K562 (cell line): ENCODE results near the gene PCYT1A. TPM values are rescaled to one million over a fixed set of nuclear protein-coding genes. Genes with fewer than 3 reads are reported as not detected.

ENCODE experiments used
- HDAC2 ChIP-seq: fragments of 450-650 bp; IDR thresholded peaks from 2 replicates; pipeline ENCODE4 v1.6.1; 2016; ENCODE audit warnings: mild to moderate bottlenecking
- RBM34 ChIP-seq: fragments of 200-400 bp; formaldehyde crosslinking; IDR thresholded peaks from 2 replicates; pipeline ENCODE4 v1.6.1; 2018; ENCODE audit warnings: low read length, borderline replicate concordance; ENCODE audit not compliant: insufficient read depth
- RFX7 ChIP-seq: fragments of 250-450 bp; sonication (Bioruptor Pico); IDR thresholded peaks from 2 replicates; pipeline ENCODE4 v1.5.1; 2021; ENCODE audit warnings: mild to moderate bottlenecking
- RNF2 ChIP-seq: sonication (generic); IDR thresholded peaks from 2 replicates; pipeline ENCODE4 v1.6.1; 2016
- SNIP1 ChIP-seq: fragments of 450-650 bp; IDR thresholded peaks from 2 replicates; pipeline ENCODE4 v1.7.1; 2017; ENCODE audit warnings: low read depth, mild to moderate bottlenecking
- ZNF444 ChIP-seq: fragments of 250-450 bp; sonication (Bioruptor Pico); IDR thresholded peaks from 2 replicates; pipeline ENCODE4 v1.4.0; 2020; ENCODE audit warnings: mild to moderate bottlenecking, moderate library complexity
- ZNF551 ChIP-seq: fragments of 250-450 bp; sonication (Bioruptor Pico); IDR thresholded peaks from 2 replicates; pipeline ENCODE4 v1.5.0; 2021; ENCODE audit warnings: mild to moderate bottlenecking, moderate library complexity
- polyA plus RNA-seq, 8 experiments: library from polyadenylated mRNA; depleted of rRNA in 4 of 8; stranded (reverse) in 5 of 8; unstranded in 3 of 8; fragments of >200 nt; fragmentation: Nextera tagmentation in 2 of 8; fragmentation: Illumina TruSeq in 1 of 8; extraction: Ambion mirVana in 2 of 8; extraction: Trizol in 1 of 8; gene quantifications; 2 replicates each; pipeline versions ENCODE4 v1.2.1 to v1.2.3, GENCODE V29; 2011 to 2014; ENCODE audit warnings: inconsistent platforms in 1 of 8, missing spikeins in 1 of 8
- total RNA-seq, 7 experiments: library from RNA; depleted of rRNA in 6 of 7; stranded (reverse); fragments of >200 nt in 6 of 7; fragmentation: Illumina TruSeq in 2 of 7; extraction: Trizol in 2 of 7; gene quantifications; 2 replicates each; pipeline versions ENCODE4 v1.2.1 to v1.2.3, GENCODE V29; 2011 to 2021; ENCODE audit warnings: low replicate concordance in 1 of 7
- TF ChIP-seq, protein P1 (sequence below), 2 experiments: fragments of 450-650 bp in 1 of 2; sonication (generic) in 1 of 2; formaldehyde crosslinking in 1 of 2; IDR thresholded peaks in 1 of 2; conservative IDR thresholded peaks in 1 of 2; 2 replicates each; pipeline versions ENCODE4 v1.6.1 to v1.8.1; 2016 to 2023; ENCODE audit warnings: mild to moderate bottlenecking in 2 of 2, moderate library complexity in 2 of 2, inconsistent platforms in 1 of 2, missing genetic modification reagents in 1 of 2
- TF ChIP-seq, protein P2 (sequence below): sonication (generic); formaldehyde crosslinking; IDR thresholded peaks from 2 replicates; pipeline ENCODE4 v1.8.0; 2022; ENCODE audit warnings: mild to moderate bottlenecking, low read depth, missing genetic modification reagents
- TF ChIP-seq, protein P3 (sequence below): sonication (generic); formaldehyde crosslinking; IDR thresholded peaks from 2 replicates; pipeline ENCODE4 v1.4.0; 2020; ENCODE audit warnings: mild to moderate bottlenecking, missing genetic modification reagents
- TF ChIP-seq, protein P4 (sequence below): sonication (generic); formaldehyde crosslinking; IDR thresholded peaks from 2 replicates; pipeline ENCODE4 v1.8.0; 2022; ENCODE audit warnings: mild to moderate bottlenecking, missing genetic modification reagents
- TF ChIP-seq, protein P5 (sequence below): sonication (generic); formaldehyde crosslinking; IDR thresholded peaks from 2 replicates; pipeline ENCODE4 v1.8.0; 2022; ENCODE audit warnings: missing genetic modification reagents, mild to moderate bottlenecking, borderline replicate concordance
- TF ChIP-seq, protein P6 (sequence below): sonication (generic); formaldehyde crosslinking; IDR thresholded peaks from 2 replicates; pipeline ENCODE4 v1.8.0; 2023; ENCODE audit warnings: missing genetic modification reagents, mild to moderate bottlenecking, borderline replicate concordance

Gene PCYT1A
- total and polyA plus RNA-seq, 9 of the 15 experiments (the other 6 are each of a cell fraction or from before 2014, with no cell fraction given) = 13.4 to 62.8 (median 49.4) TPM

DNA sequence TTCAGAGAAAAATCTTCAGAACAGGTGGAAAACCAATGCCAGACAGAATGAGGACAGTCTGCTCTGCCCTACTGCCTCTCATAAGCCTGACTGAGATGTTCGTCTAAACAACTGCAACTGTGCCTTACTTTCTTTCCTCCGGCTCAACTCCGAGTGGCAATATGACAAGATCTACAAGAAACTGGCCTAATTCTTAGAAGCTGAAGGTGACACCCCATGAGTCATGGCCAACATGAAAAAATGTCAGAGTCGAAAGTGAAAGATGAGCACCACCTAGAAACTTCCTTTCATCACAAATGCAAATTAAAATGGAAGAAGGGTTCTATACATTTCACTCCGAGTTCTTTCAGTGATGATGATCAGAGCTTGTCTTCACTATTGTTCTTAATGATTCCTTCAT, 12.9 kb downstream of the PCYT1A start (continued):
- TF ChIP-seq, protein P1, sequence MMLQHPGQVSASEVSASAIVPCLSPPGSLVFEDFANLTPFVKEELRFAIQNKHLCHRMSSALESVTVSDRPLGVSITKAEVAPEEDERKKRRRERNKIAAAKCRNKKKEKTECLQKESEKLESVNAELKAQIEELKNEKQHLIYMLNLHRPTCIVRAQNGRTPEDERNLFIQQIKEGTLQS (IDR thresholded peaks at IDR 0.05) = peak; percentile 95
- TF ChIP-seq, protein P1 (CRISPR knock-in tag; conservative IDR thresholded peaks at IDR 0.05) = peak; percentile 68; the same call in 1 of the 2 replicates
- TF ChIP-seq ZNF444 (CRISPR knock-in tag) (no peak), ZNF551 (CRISPR knock-in tag) (no peak), HDAC2 (no peak), SNIP1 (no peak), RNF2 (0 out of 2 replicates have a peak, but pooled peaks have one; percentile 21), RBM34 (no peak), RFX7 (CRISPR knock-in tag) (no peak)
- TF ChIP-seq, protein P2, sequence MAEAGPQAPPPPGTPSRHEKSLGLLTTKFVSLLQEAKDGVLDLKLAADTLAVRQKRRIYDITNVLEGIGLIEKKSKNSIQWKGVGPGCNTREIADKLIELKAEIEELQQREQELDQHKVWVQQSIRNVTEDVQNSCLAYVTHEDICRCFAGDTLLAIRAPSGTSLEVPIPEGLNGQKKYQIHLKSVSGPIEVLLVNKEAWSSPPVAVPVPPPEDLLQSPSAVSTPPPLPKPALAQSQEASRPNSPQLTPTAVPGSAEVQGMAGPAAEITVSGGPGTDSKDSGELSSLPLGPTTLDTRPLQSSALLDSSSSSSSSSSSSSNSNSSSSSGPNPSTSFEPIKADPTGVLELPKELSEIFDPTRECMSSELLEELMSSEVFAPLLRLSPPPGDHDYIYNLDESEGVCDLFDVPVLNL = no peak
- TF ChIP-seq, protein P3, sequence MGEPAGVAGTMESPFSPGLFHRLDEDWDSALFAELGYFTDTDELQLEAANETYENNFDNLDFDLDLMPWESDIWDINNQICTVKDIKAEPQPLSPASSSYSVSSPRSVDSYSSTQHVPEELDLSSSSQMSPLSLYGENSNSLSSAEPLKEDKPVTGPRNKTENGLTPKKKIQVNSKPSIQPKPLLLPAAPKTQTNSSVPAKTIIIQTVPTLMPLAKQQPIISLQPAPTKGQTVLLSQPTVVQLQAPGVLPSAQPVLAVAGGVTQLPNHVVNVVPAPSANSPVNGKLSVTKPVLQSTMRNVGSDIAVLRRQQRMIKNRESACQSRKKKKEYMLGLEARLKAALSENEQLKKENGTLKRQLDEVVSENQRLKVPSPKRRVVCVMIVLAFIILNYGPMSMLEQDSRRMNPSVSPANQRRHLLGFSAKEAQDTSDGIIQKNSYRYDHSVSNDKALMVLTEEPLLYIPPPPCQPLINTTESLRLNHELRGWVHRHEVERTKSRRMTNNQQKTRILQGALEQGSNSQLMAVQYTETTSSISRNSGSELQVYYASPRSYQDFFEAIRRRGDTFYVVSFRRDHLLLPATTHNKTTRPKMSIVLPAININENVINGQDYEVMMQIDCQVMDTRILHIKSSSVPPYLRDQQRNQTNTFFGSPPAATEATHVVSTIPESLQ (CRISPR knock-in tag) = no peak
- TF ChIP-seq, protein P4, sequence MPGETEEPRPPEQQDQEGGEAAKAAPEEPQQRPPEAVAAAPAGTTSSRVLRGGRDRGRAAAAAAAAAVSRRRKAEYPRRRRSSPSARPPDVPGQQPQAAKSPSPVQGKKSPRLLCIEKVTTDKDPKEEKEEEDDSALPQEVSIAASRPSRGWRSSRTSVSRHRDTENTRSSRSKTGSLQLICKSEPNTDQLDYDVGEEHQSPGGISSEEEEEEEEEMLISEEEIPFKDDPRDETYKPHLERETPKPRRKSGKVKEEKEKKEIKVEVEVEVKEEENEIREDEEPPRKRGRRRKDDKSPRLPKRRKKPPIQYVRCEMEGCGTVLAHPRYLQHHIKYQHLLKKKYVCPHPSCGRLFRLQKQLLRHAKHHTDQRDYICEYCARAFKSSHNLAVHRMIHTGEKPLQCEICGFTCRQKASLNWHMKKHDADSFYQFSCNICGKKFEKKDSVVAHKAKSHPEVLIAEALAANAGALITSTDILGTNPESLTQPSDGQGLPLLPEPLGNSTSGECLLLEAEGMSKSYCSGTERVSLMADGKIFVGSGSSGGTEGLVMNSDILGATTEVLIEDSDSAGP (CRISPR knock-in tag) = no peak
- TF ChIP-seq, protein P5, sequence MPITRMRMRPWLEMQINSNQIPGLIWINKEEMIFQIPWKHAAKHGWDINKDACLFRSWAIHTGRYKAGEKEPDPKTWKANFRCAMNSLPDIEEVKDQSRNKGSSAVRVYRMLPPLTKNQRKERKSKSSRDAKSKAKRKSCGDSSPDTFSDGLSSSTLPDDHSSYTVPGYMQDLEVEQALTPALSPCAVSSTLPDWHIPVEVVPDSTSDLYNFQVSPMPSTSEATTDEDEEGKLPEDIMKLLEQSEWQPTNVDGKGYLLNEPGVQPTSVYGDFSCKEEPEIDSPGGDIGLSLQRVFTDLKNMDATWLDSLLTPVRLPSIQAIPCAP (CRISPR knock-in tag) = no peak
- TF ChIP-seq, protein P6, sequence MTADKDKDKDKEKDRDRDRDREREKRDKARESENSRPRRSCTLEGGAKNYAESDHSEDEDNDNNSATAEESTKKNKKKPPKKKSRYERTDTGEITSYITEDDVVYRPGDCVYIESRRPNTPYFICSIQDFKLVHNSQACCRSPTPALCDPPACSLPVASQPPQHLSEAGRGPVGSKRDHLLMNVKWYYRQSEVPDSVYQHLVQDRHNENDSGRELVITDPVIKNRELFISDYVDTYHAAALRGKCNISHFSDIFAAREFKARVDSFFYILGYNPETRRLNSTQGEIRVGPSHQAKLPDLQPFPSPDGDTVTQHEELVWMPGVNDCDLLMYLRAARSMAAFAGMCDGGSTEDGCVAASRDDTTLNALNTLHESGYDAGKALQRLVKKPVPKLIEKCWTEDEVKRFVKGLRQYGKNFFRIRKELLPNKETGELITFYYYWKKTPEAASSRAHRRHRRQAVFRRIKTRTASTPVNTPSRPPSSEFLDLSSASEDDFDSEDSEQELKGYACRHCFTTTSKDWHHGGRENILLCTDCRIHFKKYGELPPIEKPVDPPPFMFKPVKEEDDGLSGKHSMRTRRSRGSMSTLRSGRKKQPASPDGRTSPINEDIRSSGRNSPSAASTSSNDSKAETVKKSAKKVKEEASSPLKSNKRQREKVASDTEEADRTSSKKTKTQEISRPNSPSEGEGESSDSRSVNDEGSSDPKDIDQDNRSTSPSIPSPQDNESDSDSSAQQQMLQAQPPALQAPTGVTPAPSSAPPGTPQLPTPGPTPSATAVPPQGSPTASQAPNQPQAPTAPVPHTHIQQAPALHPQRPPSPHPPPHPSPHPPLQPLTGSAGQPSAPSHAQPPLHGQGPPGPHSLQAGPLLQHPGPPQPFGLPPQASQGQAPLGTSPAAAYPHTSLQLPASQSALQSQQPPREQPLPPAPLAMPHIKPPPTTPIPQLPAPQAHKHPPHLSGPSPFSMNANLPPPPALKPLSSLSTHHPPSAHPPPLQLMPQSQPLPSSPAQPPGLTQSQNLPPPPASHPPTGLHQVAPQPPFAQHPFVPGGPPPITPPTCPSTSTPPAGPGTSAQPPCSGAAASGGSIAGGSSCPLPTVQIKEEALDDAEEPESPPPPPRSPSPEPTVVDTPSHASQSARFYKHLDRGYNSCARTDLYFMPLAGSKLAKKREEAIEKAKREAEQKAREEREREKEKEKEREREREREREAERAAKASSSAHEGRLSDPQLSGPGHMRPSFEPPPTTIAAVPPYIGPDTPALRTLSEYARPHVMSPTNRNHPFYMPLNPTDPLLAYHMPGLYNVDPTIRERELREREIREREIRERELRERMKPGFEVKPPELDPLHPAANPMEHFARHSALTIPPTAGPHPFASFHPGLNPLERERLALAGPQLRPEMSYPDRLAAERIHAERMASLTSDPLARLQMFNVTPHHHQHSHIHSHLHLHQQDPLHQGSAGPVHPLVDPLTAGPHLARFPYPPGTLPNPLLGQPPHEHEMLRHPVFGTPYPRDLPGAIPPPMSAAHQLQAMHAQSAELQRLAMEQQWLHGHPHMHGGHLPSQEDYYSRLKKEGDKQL (CRISPR knock-in tag) = no peak
